Spleen (tissue), 11 donors: Measurements from ENCODE around the gene DYSF. TPM values are rescaled to one million over a fixed set of nuclear protein-coding genes. Genes with fewer than 3 reads are reported as not detected.

ENCODE experiments used
- DNase-seq: peaks from one replicate; pipeline ENCODE4 v3.0.0-alpha.2; 2020
- H3K27ac ChIP-seq, 8 donors: fragments of 200-600 bp; sonication (generic) in 7 of 8; 1 replicate in 4 of 8; 2 replicates in 4 of 8; pipeline versions ENCODE4 v1.5.0 to v1.8.0; 2016 to 2021; ENCODE audit warnings: inconsistent platforms in 4 of 8, mild to moderate bottlenecking in 4 of 8, moderate library complexity in 1 of 8
- H3K27me3 ChIP-seq, 7 donors: fragments of 200-600 bp; sonication (generic) in 6 of 7; replicated peaks in 1 of 7; 1 replicate in 4 of 7; 2 replicates in 3 of 7; pipeline versions ENCODE4 v1.5.0 to v1.8.0; 2016 to 2021; ENCODE audit warnings: inconsistent platforms in 3 of 7, mild to moderate bottlenecking in 1 of 7
- H3K36me3 ChIP-seq, 6 donors: fragments of 200-600 bp; sonication (generic) in 5 of 6; 1 replicate in 4 of 6; 2 replicates in 2 of 6; pipeline versions ENCODE4 v1.5.0 to v1.8.0; 2016 to 2021; ENCODE audit warnings: inconsistent platforms in 2 of 6
- H3K4me1 ChIP-seq, 6 donors: fragments of 200-600 bp; sonication (generic) in 5 of 6; 1 replicate in 3 of 6; 2 replicates in 3 of 6; pipeline versions ENCODE4 v1.5.0 to v1.8.0; 2016 to 2021; ENCODE audit warnings: inconsistent platforms in 3 of 6
- H3K4me3 ChIP-seq, 8 donors: fragments of 200-600 bp; sonication (generic) in 7 of 8; 1 replicate in 4 of 8; 2 replicates in 4 of 8; pipeline versions ENCODE4 v1.5.0 to v1.8.0; 2016 to 2021; ENCODE audit warnings: inconsistent platforms in 4 of 8, mild to moderate bottlenecking in 4 of 8, moderate library complexity in 2 of 8
- H3K9me3 ChIP-seq, 8 donors: fragments of 200-600 bp; sonication (generic) in 7 of 8; 1 replicate in 4 of 8; 2 replicates in 4 of 8; pipeline versions ENCODE4 v1.5.0 to v1.8.0; 2016 to 2021; ENCODE audit warnings: inconsistent platforms in 4 of 8
- POLR2A ChIP-seq, 3 donors: fragments of 450-650 bp; IDR thresholded peaks; one replicate each; pipeline ENCODE4 v1.5.1; 2017; ENCODE audit warnings: antibody characterized with exemption in 3 of 3, mild to moderate bottlenecking in 1 of 3
- POLR2AphosphoS5 ChIP-seq, 3 donors: sonication (generic); formaldehyde crosslinking; IDR thresholded peaks; one replicate each; pipeline ENCODE4 v1.5.1; 2017; ENCODE audit warnings: antibody characterized with exemption in 3 of 3
- WGBS, 5 donors: extraction: QIAGEN DNeasy Blood & Tissue Kit in 3 of 5; methylation state at CpG; one replicate each; pipeline versions ENCODE4 v1.1.5 to v1.1.7; 2013 to 2018; 5-methylcytosine and 5-hydroxymethylcytosine counted together
- intact Hi-C: fragments of 100-400 bp; cut with DNase I; formaldehyde crosslinking; loops from one replicate; pipeline ENCODE4 v1.15.0; 2023; ENCODE audit warnings: low total_unique reads
- polyA plus RNA-seq, 3 donors: library from polyadenylated mRNA; stranded (reverse); fragments of 200-250 nt; gene quantifications; one replicate each; pipeline ENCODE4 v1.2.1, GENCODE V29; 2013
- total RNA-seq, 7 donors: library from RNA; depleted of rRNA in 3 of 7; stranded (reverse); fragments of >200 nt in 3 of 7; fragmentation: NEBNext Ultra II Directional in 4 of 7; extraction: Animal tissue kit (Norgen Biotek cat#: 25700) in 4 of 7; gene quantifications; one replicate each; pipeline versions ENCODE4 v1.1.0 to v1.2.1, GENCODE V29; 2016 to 2021
- TF ChIP-seq, protein P1 (sequence below), 11 experiments: fragments of 200-600 bp in 7 of 11; fragments of 450-650 bp in 4 of 11; sonication (generic) in 4 of 11; IDR thresholded peaks in 8 of 11; conservative IDR thresholded peaks in 3 of 11; 1 replicate in 7 of 11; 2 replicates in 4 of 11; pipeline versions ENCODE4 v1.4.0 to v1.8.0; 2016 to 2021; ENCODE audit warnings: antibody characterized with exemption in 11 of 11, inconsistent platforms in 4 of 11, mild to moderate bottlenecking in 1 of 11
- donor health status: healthy with polysubstance abuse.
- donor health status: DM: no; HTN: no; CAD: no; lungs with moderate emphysema.
- donor health status: DM: no; HTN: no; CAD: no.
- donor health status: Bipolar disorder and iron deficiency.
- donor health status: healthy.
- donor health status: DM: no; HTN: no; CAD: no.
- donor health status: DM: yes; HTN: yes; CAD: no.

DYSF gene
- total and polyA plus RNA-seq, 10 donors, result 4.0 to 287 (median 124) TPM

DNA sequence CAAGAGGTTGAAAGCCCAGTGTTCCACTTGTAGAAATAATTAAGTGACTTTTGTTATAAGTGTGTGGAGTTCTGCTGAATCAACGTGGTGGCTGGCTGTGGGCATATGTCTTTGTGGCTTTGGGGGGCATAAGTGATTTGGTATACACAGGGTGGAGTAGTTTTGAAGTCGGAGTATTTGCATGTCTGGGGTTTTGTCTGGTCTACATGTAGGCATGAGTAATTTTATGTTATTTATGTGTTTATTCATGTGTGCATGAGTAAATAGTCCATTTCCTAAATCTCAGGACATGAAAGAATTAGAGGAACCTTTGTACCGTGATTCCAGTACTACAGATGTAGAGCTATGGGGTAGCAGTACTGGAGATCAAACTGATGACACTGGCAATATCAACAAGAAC, 179.7 kb downstream of the DYSF start:
- TF ChIP-seq POLR2AphosphoS5 (IDR thresholded peaks at IDR 0.05), result no peak
- TF ChIP-seq, protein P1, sequence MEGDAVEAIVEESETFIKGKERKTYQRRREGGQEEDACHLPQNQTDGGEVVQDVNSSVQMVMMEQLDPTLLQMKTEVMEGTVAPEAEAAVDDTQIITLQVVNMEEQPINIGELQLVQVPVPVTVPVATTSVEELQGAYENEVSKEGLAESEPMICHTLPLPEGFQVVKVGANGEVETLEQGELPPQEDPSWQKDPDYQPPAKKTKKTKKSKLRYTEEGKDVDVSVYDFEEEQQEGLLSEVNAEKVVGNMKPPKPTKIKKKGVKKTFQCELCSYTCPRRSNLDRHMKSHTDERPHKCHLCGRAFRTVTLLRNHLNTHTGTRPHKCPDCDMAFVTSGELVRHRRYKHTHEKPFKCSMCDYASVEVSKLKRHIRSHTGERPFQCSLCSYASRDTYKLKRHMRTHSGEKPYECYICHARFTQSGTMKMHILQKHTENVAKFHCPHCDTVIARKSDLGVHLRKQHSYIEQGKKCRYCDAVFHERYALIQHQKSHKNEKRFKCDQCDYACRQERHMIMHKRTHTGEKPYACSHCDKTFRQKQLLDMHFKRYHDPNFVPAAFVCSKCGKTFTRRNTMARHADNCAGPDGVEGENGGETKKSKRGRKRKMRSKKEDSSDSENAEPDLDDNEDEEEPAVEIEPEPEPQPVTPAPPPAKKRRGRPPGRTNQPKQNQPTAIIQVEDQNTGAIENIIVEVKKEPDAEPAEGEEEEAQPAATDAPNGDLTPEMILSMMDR (IDR thresholded peaks at IDR 0.05 in 8 of 11, conservative IDR thresholded peaks at IDR 0.05 in 3 of 11), result no peak
- TF ChIP-seq POLR2A (IDR thresholded peaks at IDR 0.05), result no peak
- intact Hi-C loops, result no loop called here
- no peaks in the 10 kb centered on the region for H3K9me3 ChIP-seq
- H3K27me3 ChIP-seq, result no peaks in the 10 kb centered on the region
- no peak overlapping the region for H3K27ac ChIP-seq
- 81 to 93% (median 84%) methylated on average over 3 of the region's 3 CpGs for WGBS, 5 donors
- H3K36me3 ChIP-seq, result no peaks in the 10 kb centered on the region
- H3K4me1 ChIP-seq, result peaks cover 0 to 78% (median 35%) of the 10 kb centered on the region in 6 donors
- no peak for DNase-seq
- no peak overlapping the region for H3K4me3 ChIP-seq

DNA sequence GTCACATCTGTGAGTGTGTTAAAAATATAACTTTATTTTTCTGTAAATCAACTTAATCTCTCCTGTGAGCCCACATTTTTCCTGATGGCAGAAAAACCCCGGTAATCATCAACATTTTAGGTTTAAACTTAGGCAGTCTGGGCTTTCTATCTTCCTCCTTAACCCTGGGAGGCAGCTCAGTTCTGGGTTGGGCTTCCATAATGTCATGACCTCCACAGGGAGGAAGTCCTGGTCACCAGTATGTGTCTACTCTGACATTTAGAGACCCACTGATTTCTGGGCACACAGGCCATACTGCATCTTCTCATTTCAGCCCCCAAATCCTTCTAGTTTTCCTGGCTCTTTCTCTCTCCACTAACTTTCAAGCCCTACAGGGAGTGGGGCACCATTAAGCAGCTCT, 181.2 kb downstream of the DYSF start:
- H3K27me3 ChIP-seq, result no peaks in the 10 kb centered on the region
- H3K4me3 ChIP-seq, result no peak overlapping the region
- intact Hi-C loops, result no loop called here
- H3K9me3 ChIP-seq, result no peaks in the 10 kb centered on the region
- DNase-seq, result no peak
- H3K36me3 ChIP-seq, result no peaks in the 10 kb centered on the region
- H3K4me1 ChIP-seq, result peaks cover 0 to 73% (median 36%) of the 10 kb centered on the region in 6 donors
- peak overlapping the region in 1 of 8 donors; percentile 2 for H3K27ac ChIP-seq
- no peak for TF ChIP-seq POLR2A (IDR thresholded peaks at IDR 0.05)
- TF ChIP-seq, protein P1 (IDR thresholded peaks at IDR 0.05 in 8 of 11, conservative IDR thresholded peaks at IDR 0.05 in 3 of 11), result no peak
- TF ChIP-seq POLR2AphosphoS5 (IDR thresholded peaks at IDR 0.05), result no peak
- WGBS, 5 donors, result 66 to 94% (median 80%) methylated on average over 1 of the region's 1 CpG

DNA sequence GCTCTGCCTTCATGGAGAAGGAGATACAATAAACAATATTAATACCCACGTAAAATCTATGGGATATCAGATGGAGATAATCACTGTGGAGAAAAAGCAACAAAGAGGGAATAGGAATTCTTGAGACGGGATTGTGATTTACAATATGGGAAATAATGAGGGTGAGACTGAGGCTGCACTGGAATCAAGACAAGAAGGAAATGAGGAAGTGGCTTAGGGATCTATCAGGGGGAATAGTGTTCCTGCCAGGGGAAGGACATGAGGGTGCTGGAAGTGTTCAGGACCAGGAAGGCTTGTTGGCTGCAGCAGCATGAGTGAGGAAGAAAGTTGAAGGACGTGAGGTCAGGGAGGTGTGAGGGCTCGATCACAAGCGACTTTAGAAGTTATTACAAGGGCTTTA, 182.4 kb downstream of the DYSF start:
- TF ChIP-seq POLR2AphosphoS5 (IDR thresholded peaks at IDR 0.05) (no peak), POLR2A (IDR thresholded peaks at IDR 0.05) (no peak)
- TF ChIP-seq, protein P1 (IDR thresholded peaks at IDR 0.05 in 8 of 11, conservative IDR thresholded peaks at IDR 0.05 in 3 of 11), result no peak
- H3K27me3 ChIP-seq, result no peaks in the 10 kb centered on the region
- no peak overlapping the region for H3K4me3 ChIP-seq
- intact Hi-C loops, result no loop called here
- H3K4me1 ChIP-seq, result peaks cover 0 to 60% (median 29%) of the 10 kb centered on the region in 6 donors
- H3K9me3 ChIP-seq, result no peaks in the 10 kb centered on the region
- WGBS, 5 donors, result 61 to 79% (median 68%) methylated on average over 5 of the region's 5 CpGs
- peaks cover 0 to 12% (median 0%) of the 10 kb centered on the region in 6 donors for H3K36me3 ChIP-seq
- DNase-seq, result no peak
- H3K27ac ChIP-seq, result no peak overlapping the region

DNA sequence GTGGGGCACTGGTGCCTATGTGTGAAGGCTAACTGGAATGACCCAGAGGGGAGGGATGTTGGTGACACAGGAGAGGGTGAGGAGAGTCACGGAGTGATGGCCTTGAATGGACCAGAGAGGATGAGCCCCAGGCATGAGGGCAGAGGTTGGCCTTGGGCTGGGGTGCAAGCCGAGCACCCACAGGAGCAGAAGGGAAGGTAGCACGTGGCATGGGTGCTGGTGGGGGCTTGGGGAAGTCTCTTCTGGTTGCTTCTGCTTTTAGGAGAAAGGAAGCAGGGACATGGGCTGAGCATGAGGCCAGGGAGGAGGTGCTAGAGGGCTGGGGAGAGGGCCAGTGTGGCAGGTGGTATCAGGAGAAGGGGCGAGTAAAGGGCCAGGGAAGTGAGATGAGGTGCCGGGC, 183.8 kb downstream of the DYSF start:
- intact Hi-C loops, result no loop called here
- Histone ChIP-seq H3K36me3 (peaks cover 0 to 12% (median 0%) of the 10 kb centered on the region in 6 donors), H3K27me3 (no peaks in the 10 kb centered on the region), H3K4me3 (no peak overlapping the region), H3K27ac (peak overlapping the region in 2 of 8 donors; percentile 30 to 47), H3K4me1 (peaks cover 0 to 54% (median 22%) of the 10 kb centered on the region in 6 donors), H3K9me3 (no peaks in the 10 kb centered on the region)
- TF ChIP-seq, protein P1 (IDR thresholded peaks at IDR 0.05 in 8 of 11, conservative IDR thresholded peaks at IDR 0.05 in 3 of 11), result no peak
- TF ChIP-seq POLR2A (IDR thresholded peaks at IDR 0.05), result no peak
- peak in 2 of 3 donors; percentile 40 to 64 for TF ChIP-seq POLR2AphosphoS5 (IDR thresholded peaks at IDR 0.05)
- 52 to 77% (median 64%) methylated on average over 5 of the region's 5 CpGs for WGBS, 5 donors
- DNase-seq, result no peak
